ENCODE data around the gene PLRG1.

The PLRG1 gene

GRCh38 chr4:154582723-154583122 lies 32.5 kb upstream of the PLRG1 start:
- TF ChIP-seq CTCF (IDR thresholded peaks at IDR 0.05) = no peak

GRCh38 chr4:154579927-154580326 lies 29.7 kb upstream of the PLRG1 start:
- TF ChIP-seq CTCF (IDR thresholded peaks at IDR 0.05) = no peak

GRCh38 chr4:154578919-154579318 lies 28.7 kb upstream of the PLRG1 start:
- TF ChIP-seq CTCF (IDR thresholded peaks at IDR 0.05) = no peak

GRCh38 chr4:154577324-154577723 lies 27.1 kb upstream of the PLRG1 start:
- TF ChIP-seq CTCF (IDR thresholded peaks at IDR 0.05) = no peak

GRCh38 chr4:154574311-154574710 lies 24.1 kb upstream of the PLRG1 start:
- no peak for TF ChIP-seq CTCF (IDR thresholded peaks at IDR 0.05)

GRCh38 chr4:154573190-154573870 lies 23.1 kb upstream of the PLRG1 start:
- TF ChIP-seq CTCF (IDR thresholded peaks at IDR 0.05) = no peak

GRCh38 chr4:154569584-154569983 lies 19.4 kb upstream of the PLRG1 start:
- TF ChIP-seq CTCF (IDR thresholded peaks at IDR 0.05) = no peak

- TF ChIP-seq CTCF (IDR thresholded peaks at IDR 0.05) = no peak
Measured at GRCh38 chr4:154569028-154569427, 18.8 kb upstream of the PLRG1 start.

Measured in LNCAP (cell line).